Astrocyte (in vitro differentiated cells and primary cell): ENCODE measurements around the gene KIAA1217. TPM values are rescaled to one million over a fixed set of nuclear protein-coding genes. Genes with fewer than 3 reads are reported as not detected.
A peak's percentile ranks its signal among the peaks of the same experiment; 100 is the strongest.

ENCODE experiments used
- DNase-seq: peaks from one replicate; pipeline ENCODE4 v3.0.0-alpha.2; 2010; ENCODE audit warnings: low read depth
- FAIRE-seq: peaks from 2 replicates; lab custom pipeline; 2011; peaks lifted over from hg19 to GRCh38; lab: Jason Lieb, UNC
- H2AFZ ChIP-seq: 2 replicates; pipeline ENCODE4 v1.6.0; 2012; ENCODE audit warnings: low read depth, low read length, inconsistent platforms
- H3K27ac ChIP-seq: 2 replicates; pipeline ENCODE4 v1.5.1; 2011; ENCODE audit warnings: low read depth, low read length, inconsistent platforms
- H3K27me3 ChIP-seq: 2 replicates; pipeline ENCODE4 v1.6.0; 2011; ENCODE audit warnings: low read length, inconsistent platforms; ENCODE audit not compliant: insufficient read depth
- H3K36me3 ChIP-seq: 2 replicates; pipeline ENCODE4 v1.5.1; 2011; ENCODE audit warnings: low read length, inconsistent platforms; ENCODE audit not compliant: insufficient read depth
- H3K4me1 ChIP-seq: 2 replicates; pipeline ENCODE4 v1.5.1; 2011; ENCODE audit warnings: low read length, inconsistent platforms; ENCODE audit not compliant: insufficient read depth
- H3K4me2 ChIP-seq: 2 replicates; pipeline ENCODE4 v1.6.0; 2012; ENCODE audit warnings: low read length, inconsistent platforms
- H3K4me3 ChIP-seq: 2 replicates; pipeline ENCODE4 v1.5.1; 2011; ENCODE audit warnings: low read depth, mild to moderate bottlenecking, low read length, inconsistent platforms; ENCODE audit not compliant: insufficient read depth
- H3K79me2 ChIP-seq: 2 replicates; pipeline ENCODE4 v1.6.0; 2012; ENCODE audit warnings: mild to moderate bottlenecking, low read length, inconsistent platforms; ENCODE audit not compliant: insufficient read depth
- H3K9ac ChIP-seq: 2 replicates; pipeline ENCODE4 v1.6.0; 2012; ENCODE audit warnings: mild to moderate bottlenecking, low read length, inconsistent platforms
- H3K9me3 ChIP-seq: 2 replicates; pipeline ENCODE4 v1.5.1; 2012; ENCODE audit warnings: low read depth, mild to moderate bottlenecking, low read length, inconsistent platforms; ENCODE audit not compliant: insufficient read depth
- H4K20me1 ChIP-seq: 2 replicates; pipeline ENCODE4 v1.6.0; 2012; ENCODE audit warnings: low read length, inconsistent platforms; ENCODE audit not compliant: insufficient read depth
- H3K27ac Mint-ChIP-seq: one replicate; pipeline ENCODE4 v1.8.0; 2021; ENCODE audit warnings: mild to moderate bottlenecking, mixed read lengths; ENCODE audit not compliant: unreplicated experiment
- H3K27me3 Mint-ChIP-seq: one replicate; pipeline ENCODE4 v1.8.0; 2021; ENCODE audit warnings: low read depth, mixed read lengths; ENCODE audit not compliant: unreplicated experiment
- H3K36me3 Mint-ChIP-seq: one replicate; pipeline ENCODE4 v1.8.0; 2021; ENCODE audit warnings: low read depth, mixed read lengths; ENCODE audit not compliant: unreplicated experiment
- H3K4me1 Mint-ChIP-seq: one replicate; pipeline ENCODE4 v1.8.0; 2021; ENCODE audit warnings: low read depth, mixed read lengths; ENCODE audit not compliant: unreplicated experiment
- H3K4me3 Mint-ChIP-seq: one replicate; pipeline ENCODE4 v1.8.0; 2021; ENCODE audit warnings: mild to moderate bottlenecking, moderate library complexity, mixed read lengths; ENCODE audit not compliant: unreplicated experiment
- H3K9me3 Mint-ChIP-seq: one replicate; pipeline ENCODE4 v1.8.0; 2021; ENCODE audit warnings: mild to moderate bottlenecking, mixed read lengths; ENCODE audit not compliant: unreplicated experiment
- EZH2 ChIP-seq: IDR thresholded peaks from 2 replicates; pipeline ENCODE4 v1.6.1; 2012; ENCODE audit warnings: mild to moderate bottlenecking, low read length, inconsistent platforms; ENCODE audit not compliant: insufficient read depth
- total RNA-seq: library from RNA; stranded (reverse); gene quantifications from 2 replicates; pipeline ENCODE4 v1.2.1, GENCODE V29; 2021
- TF ChIP-seq, protein P1 (sequence below): IDR thresholded peaks from 2 replicates; pipeline ENCODE4 v1.5.1; 2011; ENCODE audit warnings: low read depth, mild to moderate bottlenecking, inconsistent platforms, low read length, moderate library complexity; ENCODE audit not compliant: insufficient read depth

Gene KIAA1217
- total RNA-seq, 1 donor from 2014 or later, result 31.8 TPM

DNA sequence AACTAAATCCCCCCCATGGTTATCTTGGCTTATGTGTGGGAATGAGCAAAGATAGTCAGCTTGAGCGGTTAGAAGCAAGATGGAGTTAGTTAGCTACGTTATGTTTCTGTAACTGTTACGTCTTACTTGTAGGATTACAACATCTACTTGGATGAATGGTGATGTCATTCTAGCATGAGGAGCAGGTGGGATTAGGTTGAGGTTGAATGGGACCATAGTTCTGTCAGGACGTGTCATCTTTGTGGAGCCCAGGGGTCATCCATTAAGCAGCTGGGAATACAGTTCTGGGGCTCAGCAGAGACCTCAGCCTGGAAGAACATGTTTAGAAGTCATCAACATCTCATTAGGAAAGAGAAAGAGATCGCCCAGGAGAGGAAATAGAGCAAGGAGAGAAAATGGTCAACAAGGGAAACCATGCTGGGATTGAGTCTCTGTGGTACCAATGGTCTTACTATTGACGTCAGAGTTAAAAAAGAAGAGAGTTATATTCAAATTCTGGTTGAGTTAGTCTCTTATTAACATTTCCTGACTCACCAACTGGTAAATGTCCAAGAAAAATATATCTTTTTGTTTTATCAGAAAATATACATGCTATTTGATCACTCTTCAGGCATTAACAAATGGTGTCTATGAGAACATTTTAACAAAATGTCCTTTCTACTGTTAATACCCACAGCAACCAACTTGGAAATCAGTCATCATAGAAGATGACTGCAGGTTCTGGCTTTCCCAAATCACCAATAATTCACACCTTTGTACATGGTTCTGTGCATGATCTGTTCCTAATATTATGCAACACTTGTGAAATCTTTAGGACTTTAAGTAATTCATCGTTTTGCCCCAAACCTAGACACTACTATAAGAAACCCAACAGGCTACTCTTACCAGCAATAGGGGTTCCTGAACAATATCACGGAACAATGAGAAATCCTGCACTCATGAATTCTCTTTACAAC is 96.9 kb downstream of the KIAA1217 start:
- FAIRE-seq (no peak), DNase-seq (peak; percentile 81)
- H3K36me3 ChIP-seq, result no peaks in the 10 kb centered on the region
- Mint-ChIP-seq H3K4me3 (no peak overlapping the region), H3K36me3 (peaks cover 3% of the 10 kb centered on the region), H3K4me1 (peaks cover 14% of the 10 kb centered on the region), H3K27me3 (no peaks in the 10 kb centered on the region), H3K27ac (no peak overlapping the region), H3K9me3 (no peaks in the 10 kb centered on the region)
- no peaks in the 10 kb centered on the region for H4K20me1 ChIP-seq
- H3K27ac ChIP-seq, result peak overlapping the region; percentile 44
- H3K9ac ChIP-seq, result no peak overlapping the region
- no peak overlapping the region for H2AFZ ChIP-seq
- no peaks in the 10 kb centered on the region for H3K27me3 ChIP-seq
- H3K79me2 ChIP-seq, result no peaks in the 10 kb centered on the region
- H3K4me1 ChIP-seq, result peaks cover 22% of the 10 kb centered on the region
- H3K9me3 ChIP-seq, result no peaks in the 10 kb centered on the region
- H3K4me2 ChIP-seq, result peak overlapping the region; percentile 20
- no peak for TF ChIP-seq EZH2
- TF ChIP-seq, protein P1, sequence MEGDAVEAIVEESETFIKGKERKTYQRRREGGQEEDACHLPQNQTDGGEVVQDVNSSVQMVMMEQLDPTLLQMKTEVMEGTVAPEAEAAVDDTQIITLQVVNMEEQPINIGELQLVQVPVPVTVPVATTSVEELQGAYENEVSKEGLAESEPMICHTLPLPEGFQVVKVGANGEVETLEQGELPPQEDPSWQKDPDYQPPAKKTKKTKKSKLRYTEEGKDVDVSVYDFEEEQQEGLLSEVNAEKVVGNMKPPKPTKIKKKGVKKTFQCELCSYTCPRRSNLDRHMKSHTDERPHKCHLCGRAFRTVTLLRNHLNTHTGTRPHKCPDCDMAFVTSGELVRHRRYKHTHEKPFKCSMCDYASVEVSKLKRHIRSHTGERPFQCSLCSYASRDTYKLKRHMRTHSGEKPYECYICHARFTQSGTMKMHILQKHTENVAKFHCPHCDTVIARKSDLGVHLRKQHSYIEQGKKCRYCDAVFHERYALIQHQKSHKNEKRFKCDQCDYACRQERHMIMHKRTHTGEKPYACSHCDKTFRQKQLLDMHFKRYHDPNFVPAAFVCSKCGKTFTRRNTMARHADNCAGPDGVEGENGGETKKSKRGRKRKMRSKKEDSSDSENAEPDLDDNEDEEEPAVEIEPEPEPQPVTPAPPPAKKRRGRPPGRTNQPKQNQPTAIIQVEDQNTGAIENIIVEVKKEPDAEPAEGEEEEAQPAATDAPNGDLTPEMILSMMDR, result no peak
- no peak overlapping the region for H3K4me3 ChIP-seq

DNA sequence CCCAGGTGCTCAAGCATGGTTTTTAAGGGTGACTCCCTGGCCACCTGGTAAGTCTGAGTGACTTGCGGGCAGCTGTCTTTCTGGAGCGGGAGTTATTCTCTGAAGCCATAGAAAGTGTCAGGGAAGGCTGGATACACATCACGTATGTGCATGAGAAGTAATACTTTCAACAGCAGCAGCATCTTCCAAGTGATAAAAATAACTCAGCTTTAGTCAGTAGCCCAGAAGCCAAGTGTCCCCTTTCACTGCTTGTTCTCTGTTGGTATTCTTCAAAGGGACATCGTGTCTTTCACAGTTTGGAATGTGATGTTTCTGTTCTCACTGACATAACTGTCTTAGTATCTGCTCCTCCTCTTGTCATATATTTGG is 97.6 kb downstream of the KIAA1217 start:
- H3K4me1 ChIP-seq, result peaks cover 22% of the 10 kb centered on the region
- H3K27me3 ChIP-seq, result no peaks in the 10 kb centered on the region
- DNase-seq (no peak), FAIRE-seq (no peak)
- peak overlapping the region; percentile 20 for H3K4me2 ChIP-seq
- H3K79me2 ChIP-seq, result no peaks in the 10 kb centered on the region
- Mint-ChIP-seq H3K36me3 (peaks cover 3% of the 10 kb centered on the region), H3K4me3 (no peak overlapping the region), H3K4me1 (peaks cover 14% of the 10 kb centered on the region), H3K27ac (no peak overlapping the region), H3K27me3 (no peaks in the 10 kb centered on the region), H3K9me3 (no peaks in the 10 kb centered on the region)
- H3K27ac ChIP-seq, result peak overlapping the region; percentile 4
- no peak overlapping the region for H3K4me3 ChIP-seq
- no peaks in the 10 kb centered on the region for H3K9me3 ChIP-seq
- H3K36me3 ChIP-seq, result no peaks in the 10 kb centered on the region
- TF ChIP-seq, protein P1, result no peak
- no peak for TF ChIP-seq EZH2
- no peak overlapping the region for H3K9ac ChIP-seq
- H2AFZ ChIP-seq, result no peak overlapping the region
- no peaks in the 10 kb centered on the region for H4K20me1 ChIP-seq

DNA sequence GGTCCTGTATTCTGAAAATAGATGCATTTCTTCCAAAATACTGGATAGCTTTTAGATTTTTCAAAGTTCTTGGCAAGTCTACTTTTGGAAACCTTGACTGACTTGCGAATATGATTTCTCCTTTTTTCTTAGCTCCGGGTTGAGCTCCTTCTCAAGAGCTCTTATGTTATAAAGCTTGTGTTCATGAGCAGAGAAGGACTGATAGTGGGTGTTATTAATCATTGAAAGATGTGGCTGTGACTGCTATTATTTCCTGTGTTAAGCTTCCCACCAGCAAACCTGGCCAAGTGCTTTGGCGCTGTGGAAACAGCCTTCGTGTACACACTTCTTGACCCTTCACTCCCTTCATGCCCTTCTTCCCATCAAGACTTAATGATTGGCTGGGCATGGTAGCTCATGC is 98.2 kb downstream of the KIAA1217 start:
- H3K79me2 ChIP-seq, result no peaks in the 10 kb centered on the region
- FAIRE-seq (no peak), DNase-seq (peak; percentile 55)
- peaks cover 14% of the 10 kb centered on the region for H3K4me1 Mint-ChIP-seq
- peaks cover 3% of the 10 kb centered on the region for H3K36me3 Mint-ChIP-seq
- H3K4me3 Mint-ChIP-seq, result no peak overlapping the region
- no peaks in the 10 kb centered on the region for H3K9me3 ChIP-seq
- peaks cover 22% of the 10 kb centered on the region for H3K4me1 ChIP-seq
- H3K4me3 ChIP-seq, result no peak overlapping the region
- no peaks in the 10 kb centered on the region for H4K20me1 ChIP-seq
- H3K36me3 ChIP-seq, result no peaks in the 10 kb centered on the region
- no peaks in the 10 kb centered on the region for H3K27me3 ChIP-seq
- H3K4me2 ChIP-seq, result peak overlapping the region; percentile 17
- H3K27me3 Mint-ChIP-seq, result no peaks in the 10 kb centered on the region
- no peak overlapping the region for H2AFZ ChIP-seq
- no peak overlapping the region for H3K9ac ChIP-seq
- no peak overlapping the region for H3K27ac Mint-ChIP-seq
- no peaks in the 10 kb centered on the region for H3K9me3 Mint-ChIP-seq
- TF ChIP-seq, protein P1, result no peak
- TF ChIP-seq EZH2, result no peak
- no peak overlapping the region for H3K27ac ChIP-seq
